GM15510 (cell line): ENCODE data around the gene MFSD11.

Experiments
- POLR2A ChIP-seq: IDR thresholded peaks from 3 replicates; pipeline ENCODE4 v1.6.1; 2011; ENCODE audit warnings: borderline replicate concordance; ENCODE audit not compliant: insufficient read length; ENCODE audit errors: extremely low read depth

Gene MFSD11

GRCh38 chr17:76775021-76775600 lies 37.2 kb downstream of the MFSD11 start:
- no peak for TF ChIP-seq POLR2A

DNA sequence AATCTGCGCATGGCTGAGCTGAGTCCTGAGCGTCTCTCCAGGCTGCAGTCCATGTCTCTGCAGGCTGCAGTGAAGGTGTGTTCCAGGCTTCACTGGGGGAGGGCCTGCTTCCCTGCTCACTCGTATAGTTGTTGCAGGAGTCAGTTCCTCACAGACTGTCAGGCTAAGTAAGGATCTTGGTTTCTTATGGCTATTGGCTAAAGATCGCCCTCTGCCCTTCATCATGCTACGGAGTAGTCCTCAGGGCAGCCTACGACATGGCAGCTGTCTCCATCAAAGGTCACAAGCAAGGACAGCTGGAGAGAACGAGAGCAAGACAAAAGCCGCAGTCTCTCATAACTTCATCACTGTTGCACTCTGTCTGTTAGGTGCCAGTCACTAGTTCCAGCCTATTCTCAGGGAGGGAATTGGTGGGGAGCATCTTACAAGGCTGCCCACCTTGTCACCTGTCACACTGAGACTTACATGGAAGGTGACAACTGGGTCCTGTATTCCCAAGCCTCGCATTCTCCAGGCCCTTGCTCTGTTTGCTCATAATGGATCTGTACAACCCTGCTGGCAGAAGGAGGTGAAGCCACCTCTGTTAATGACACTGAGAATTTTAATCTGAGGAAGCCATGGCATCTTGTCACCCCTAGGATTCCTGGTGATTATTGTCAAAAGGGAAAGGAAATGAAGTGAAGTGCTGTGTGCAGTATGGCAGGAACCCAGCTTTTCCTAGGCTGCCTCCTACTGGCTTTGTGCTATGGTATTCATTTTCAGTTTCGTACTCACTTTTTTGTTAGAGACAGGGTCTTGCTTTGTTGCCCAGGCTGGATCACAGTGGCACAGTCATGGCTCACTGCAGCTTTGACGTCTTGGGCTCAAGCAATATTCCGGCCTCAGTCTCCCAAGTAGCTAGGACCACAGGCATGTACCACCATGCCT lies 43.4 kb downstream of the MFSD11 start:
- no peak for TF ChIP-seq POLR2A

DNA sequence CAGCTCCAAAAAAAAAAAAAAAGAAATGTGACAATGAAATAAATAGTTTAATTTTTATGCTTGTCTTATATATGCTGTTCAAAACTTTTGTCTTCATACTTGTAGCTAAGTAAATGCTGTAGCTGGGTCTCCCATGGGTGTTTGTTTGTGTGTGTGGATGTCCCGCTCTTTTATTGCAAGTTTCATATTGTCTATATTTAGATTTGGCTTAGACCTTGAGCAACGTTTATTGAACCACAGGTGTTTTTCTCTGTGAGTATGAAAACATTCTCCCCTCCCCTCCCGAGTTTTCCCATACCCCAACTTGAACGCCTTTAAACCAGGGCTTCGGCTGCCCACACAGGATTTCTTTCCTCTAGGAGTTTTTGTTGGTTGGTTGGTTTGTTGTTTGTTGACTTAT lies 45.2 kb downstream of the MFSD11 start:
- no peak for TF ChIP-seq POLR2A

- no peak for TF ChIP-seq POLR2A
Measured at GRCh38 chr17:76784926-76785325, 47.0 kb downstream of the MFSD11 start.

DNA sequence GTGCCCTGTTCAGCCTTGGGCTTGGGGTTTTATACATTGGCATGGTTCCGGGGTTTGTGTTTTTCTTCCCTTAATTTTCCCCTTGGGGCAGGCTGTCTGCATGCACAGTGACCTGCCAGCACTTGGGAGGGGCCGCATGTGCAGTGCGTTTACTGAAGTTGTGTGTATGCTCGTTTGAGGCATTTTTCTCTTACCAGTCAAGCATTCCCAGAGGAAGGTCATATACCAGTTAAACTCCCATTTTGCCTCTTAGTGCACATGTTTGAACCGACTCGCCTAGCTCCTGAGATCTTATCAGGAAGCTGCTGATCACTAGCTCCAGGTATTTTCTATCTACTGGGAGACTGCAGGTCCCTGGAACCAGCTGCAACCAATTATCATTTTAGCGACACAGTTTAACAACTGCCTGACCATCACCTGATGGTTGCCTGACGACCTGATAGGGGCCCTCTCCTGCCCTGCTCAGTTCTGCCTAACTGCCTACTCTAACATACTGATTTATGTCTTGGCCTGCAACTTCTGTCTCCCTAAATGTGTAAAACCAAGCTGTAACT lies 51.4 kb downstream of the MFSD11 start:
- no peak for TF ChIP-seq POLR2A

GRCh38 chr17:76791053-76791980 lies 53.4 kb downstream of the MFSD11 start:
- no peak for TF ChIP-seq POLR2A

DNA sequence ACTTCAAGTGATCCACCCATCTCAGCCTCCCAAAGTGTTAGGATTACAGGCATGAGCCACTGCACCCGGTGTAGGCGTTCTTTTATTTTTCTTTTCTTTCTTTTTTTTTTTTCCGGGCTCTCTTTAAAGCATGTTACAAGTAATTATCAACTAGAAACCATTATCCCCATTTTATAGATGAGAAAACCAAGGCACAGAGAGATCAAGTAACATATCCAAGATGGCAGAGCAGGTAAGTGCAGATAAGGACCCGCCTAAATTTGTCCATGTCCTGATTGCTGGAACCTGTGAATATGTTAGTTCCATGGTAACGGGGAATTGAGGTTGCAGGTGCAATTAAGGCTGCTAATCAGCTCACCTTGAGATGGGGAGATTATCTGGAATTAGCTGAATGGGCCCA lies 54.4 kb downstream of the MFSD11 start:
- no peak for TF ChIP-seq POLR2A

- TF ChIP-seq POLR2A, result no peak
Measured at GRCh38 chr17:76793775-76794174, 55.9 kb downstream of the MFSD11 start.

- TF ChIP-seq POLR2A, result no peak
Measured at GRCh38 chr17:76796081-76796480, 58.2 kb downstream of the MFSD11 start.

- no peak for TF ChIP-seq POLR2A
Measured at GRCh38 chr17:76797241-76797840, 59.4 kb downstream of the MFSD11 start.

GRCh38 chr17:76801706-76802105 lies 63.8 kb downstream of the MFSD11 start:
- TF ChIP-seq POLR2A, result no peak

DNA sequence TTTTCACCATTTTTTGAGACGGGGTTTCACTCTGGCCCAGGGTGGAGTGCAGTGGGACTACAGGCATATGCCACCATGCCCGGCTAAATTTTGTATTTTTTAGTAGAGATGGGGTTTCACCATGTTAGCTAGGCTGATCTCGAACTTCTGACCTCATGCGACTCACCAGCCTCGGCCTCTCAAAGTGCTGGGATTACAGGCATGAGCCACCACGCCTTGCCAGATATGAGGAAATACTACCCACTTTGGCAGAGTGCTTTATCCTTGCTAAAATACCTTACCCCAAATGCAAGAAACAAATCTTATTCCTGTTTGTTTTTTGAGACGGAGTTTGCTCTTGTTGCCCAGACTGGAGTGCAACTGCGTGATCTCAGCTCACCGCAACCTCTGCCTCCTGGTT lies 67.4 kb downstream of the MFSD11 start:
- TF ChIP-seq POLR2A, result no peak

DNA sequence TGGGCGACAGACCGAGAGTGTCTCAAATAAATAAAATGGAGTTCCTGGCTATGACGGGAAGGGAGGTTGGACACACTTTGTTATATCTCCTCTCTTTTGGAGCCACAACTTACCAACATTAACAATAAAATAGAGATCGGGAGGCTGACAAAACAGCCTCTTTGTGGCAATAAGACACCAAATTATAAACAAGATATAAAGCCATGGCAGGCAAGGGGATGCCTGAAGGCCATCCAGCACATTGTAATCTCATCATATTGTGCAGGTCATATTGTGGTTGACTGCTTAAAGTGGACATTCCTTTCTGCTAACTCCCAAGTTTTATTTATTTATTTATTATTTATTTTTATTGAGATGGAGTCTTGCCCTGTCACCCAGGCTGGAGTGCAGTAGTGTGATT lies 70.4 kb downstream of the MFSD11 start:
- TF ChIP-seq POLR2A, result no peak

GRCh38 chr17:76810956-76811355 lies 73.0 kb downstream of the MFSD11 start:
- TF ChIP-seq POLR2A, result no peak
